ENCODE results near the gene ADAMTS14. TPM values are rescaled to one million over a fixed set of nuclear protein-coding genes. Genes with fewer than 3 reads are reported as not detected.
"Not testable (repeated sequence)": the region's sequence is repeated elsewhere in the genome, so short reads cannot be mapped to it uniquely, and the experiment has no call there.

Gene ADAMTS14, protein sequence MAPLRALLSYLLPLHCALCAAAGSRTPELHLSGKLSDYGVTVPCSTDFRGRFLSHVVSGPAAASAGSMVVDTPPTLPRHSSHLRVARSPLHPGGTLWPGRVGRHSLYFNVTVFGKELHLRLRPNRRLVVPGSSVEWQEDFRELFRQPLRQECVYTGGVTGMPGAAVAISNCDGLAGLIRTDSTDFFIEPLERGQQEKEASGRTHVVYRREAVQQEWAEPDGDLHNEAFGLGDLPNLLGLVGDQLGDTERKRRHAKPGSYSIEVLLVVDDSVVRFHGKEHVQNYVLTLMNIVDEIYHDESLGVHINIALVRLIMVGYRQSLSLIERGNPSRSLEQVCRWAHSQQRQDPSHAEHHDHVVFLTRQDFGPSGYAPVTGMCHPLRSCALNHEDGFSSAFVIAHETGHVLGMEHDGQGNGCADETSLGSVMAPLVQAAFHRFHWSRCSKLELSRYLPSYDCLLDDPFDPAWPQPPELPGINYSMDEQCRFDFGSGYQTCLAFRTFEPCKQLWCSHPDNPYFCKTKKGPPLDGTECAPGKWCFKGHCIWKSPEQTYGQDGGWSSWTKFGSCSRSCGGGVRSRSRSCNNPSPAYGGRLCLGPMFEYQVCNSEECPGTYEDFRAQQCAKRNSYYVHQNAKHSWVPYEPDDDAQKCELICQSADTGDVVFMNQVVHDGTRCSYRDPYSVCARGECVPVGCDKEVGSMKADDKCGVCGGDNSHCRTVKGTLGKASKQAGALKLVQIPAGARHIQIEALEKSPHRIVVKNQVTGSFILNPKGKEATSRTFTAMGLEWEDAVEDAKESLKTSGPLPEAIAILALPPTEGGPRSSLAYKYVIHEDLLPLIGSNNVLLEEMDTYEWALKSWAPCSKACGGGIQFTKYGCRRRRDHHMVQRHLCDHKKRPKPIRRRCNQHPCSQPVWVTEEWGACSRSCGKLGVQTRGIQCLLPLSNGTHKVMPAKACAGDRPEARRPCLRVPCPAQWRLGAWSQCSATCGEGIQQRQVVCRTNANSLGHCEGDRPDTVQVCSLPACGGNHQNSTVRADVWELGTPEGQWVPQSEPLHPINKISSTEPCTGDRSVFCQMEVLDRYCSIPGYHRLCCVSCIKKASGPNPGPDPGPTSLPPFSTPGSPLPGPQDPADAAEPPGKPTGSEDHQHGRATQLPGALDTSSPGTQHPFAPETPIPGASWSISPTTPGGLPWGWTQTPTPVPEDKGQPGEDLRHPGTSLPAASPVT
- total RNA-seq = not detected
- polyA plus RNA-seq = 0.06 TPM

DNA sequence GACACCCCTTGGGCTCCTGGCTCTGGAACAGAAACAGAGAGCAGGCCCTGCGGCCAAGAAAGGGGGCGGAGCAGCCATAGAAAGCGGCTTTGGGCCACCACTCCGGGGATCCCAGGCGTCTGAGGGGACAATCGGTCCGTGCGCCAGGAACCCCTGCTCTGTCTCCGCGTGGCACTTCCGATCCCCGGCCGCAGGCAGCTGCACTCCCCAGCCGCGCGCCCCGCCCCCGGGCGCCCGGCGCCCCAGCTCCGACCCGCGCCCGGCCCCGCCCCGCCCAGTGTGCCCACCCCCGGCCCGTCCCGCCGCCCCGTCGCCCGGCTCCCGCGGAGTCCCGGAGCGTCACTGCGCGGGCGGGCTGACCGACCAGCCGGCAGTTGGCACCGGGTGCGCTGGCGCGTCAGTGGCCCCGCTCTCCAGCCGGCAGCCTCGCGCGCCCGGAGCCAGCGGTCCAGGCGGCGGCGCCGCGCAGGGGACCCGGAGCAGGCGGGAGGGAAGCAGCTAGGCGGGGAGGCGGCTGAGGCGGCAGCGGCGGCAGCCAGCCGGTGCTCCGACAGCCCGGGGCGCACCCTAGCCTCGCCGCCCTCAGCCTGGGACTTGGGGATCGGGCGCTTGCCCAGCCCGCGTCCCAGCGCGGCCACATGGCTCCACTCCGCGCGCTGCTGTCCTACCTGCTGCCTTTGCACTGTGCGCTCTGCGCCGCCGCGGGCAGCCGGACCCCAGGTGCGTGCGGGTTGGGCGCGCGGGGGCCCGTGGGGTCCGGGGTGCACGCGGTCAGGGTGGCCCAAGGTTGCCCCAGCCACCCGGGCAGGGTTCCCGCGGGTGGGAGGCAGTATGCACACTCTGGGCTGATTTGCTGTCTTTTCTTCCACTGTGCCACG lies at the start of gene ADAMTS14:
Gene ADAMTS14, plus strand, starts transcription at position 342 of the 878 bp plus-strand sequence. Its CDS starts 297 bp downstream, at position 639.
- ChIA-PET POLR2A (no interaction called here), CTCF (no interaction called here)
- Histone ChIP-seq H3K27ac (ENCODE audit: low read depth, low read length) (peak within 1 kb of the TSS; percentile 85), H3K27me3 (ENCODE audit: insufficient read depth, low read length, poor library complexity, severe bottlenecking) (peaks cover 4% of the 10 kb centered on the region), H3K9me3 (ENCODE audit: low read length) (no peaks in the 10 kb centered on the region), H3K4me3 (ENCODE audit: low read length) (peak within 1 kb of the TSS; percentile 40), H3K4me1 (ENCODE audit: insufficient read depth, low read length) (no peaks in the 10 kb centered on the region), H3K36me3 (ENCODE audit: insufficient read depth, low read length) (no peaks in the 10 kb centered on the region)
- Mint-ChIP-seq H3K4me3 (peak within 1 kb of the TSS; percentile 54 to 92 (median 71)), H3K27me3 (peaks cover 26 to 48% of the 10 kb centered on the region in 2 donors), H3K36me3 (no peaks in the 10 kb centered on the region), H3K27ac (peak within 1 kb of the TSS in 2 of 8 donors; percentile 32 to 85), H3K4me1 (peaks cover 10 to 14% (median 13%) of the 10 kb centered on the region in 3 donors), H3K9me3 (peaks cover 0 to 1% (median 0%) of the 10 kb centered on the region in 5 donors)
- peak in 1 of 5 donors; percentile 4 for DNase-seq

DNA sequence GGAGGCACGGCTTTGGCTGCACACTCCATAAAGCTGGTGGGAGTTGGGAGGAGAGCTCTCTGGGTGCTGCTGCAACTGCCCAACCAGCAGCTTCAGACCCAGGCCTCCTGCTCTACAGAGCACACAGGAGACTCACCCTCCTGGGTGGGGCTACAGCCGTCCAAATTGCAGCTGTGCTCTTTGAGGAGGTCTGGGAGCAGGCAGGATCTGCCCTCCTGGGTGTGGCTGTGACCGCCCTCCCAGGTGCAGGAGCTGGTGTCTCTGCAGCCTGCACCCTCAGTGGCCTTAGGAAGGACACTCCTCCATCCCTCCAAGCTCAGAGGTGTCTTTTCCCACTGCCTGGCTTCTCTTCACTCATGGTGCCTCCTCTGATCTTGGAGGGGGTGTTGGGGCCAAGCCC lies 49.8 kb upstream of the ADAMTS14 start:
- CTCF ChIA-PET = no interaction called here
- Histone ChIP-seq H3K36me3 (ENCODE audit: insufficient read depth, low read length) (no peaks in the 10 kb centered on the region), H3K27me3 (ENCODE audit: insufficient read depth, low read length, poor library complexity, severe bottlenecking) (no peaks in the 10 kb centered on the region), H3K4me3 (ENCODE audit: low read length) (no peak overlapping the region), H3K4me1 (ENCODE audit: insufficient read depth, low read length) (peaks cover 6% of the 10 kb centered on the region), H3K27ac (ENCODE audit: low read depth, low read length) (no peak overlapping the region), H3K9me3 (ENCODE audit: low read length) (peaks cover 5% of the 10 kb centered on the region)
- POLR2A ChIA-PET = no interaction called here
- Mint-ChIP-seq H3K27me3 (no peaks in the 10 kb centered on the region), H3K36me3 (peaks cover 0 to 4% (median 1%) of the 10 kb centered on the region in 3 donors), H3K4me3 (no peak overlapping the region), H3K9me3 (peaks cover 7 to 15% (median 11%) of the 10 kb centered on the region in 5 donors), H3K27ac (peak overlapping the region in 1 of 8 donors; percentile 57), H3K4me1 (peaks cover 15 to 23% (median 17%) of the 10 kb centered on the region in 3 donors)
- no peak for DNase-seq

DNA sequence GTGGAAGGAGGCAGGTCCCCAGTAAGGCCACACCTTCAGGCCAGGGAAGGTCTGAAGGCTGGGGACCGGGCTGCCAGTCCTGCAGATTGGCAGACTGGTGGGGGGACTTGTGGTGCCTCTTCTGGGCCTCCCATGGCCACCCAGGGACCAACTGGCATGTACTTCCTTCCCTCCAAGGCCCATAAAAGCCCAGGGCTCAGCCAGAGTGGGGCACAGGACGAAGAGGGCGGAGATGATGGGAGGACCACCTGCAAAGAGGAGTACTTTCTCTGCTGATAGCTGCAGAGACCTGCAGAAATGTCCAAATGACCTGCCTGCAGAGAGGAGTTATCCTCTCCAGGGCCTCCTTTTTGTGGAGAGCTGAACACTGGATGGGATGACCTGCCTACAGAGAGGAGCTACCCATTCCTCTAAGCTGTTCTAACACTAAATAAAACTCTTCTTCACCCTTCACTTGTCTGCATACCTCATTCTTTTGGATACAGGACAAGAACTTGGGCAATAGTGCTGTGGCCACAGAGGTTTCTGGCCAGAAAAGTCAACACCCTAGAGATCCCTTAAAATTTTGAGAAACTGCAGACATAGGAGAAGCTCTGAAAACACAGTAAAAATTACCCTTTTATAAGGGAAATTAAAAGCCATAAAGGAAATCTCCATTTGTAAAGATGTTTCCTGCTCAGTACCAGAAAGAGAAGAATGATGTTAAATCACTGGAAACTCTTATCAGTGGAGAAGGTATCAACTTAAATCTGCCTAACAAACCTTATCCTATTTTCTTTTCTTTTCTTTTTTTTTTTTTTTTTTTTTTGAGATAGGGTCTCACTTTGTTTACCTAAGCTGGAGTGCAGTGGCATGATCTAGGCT lies 49.1 kb upstream of the ADAMTS14 start:
- Mint-ChIP-seq H3K9me3 (peaks cover 7 to 18% (median 14%) of the 10 kb centered on the region in 5 donors), H3K36me3 (peaks cover 0 to 4% (median 4%) of the 10 kb centered on the region in 3 donors), H3K4me3 (no peak overlapping the region), H3K27me3 (no peaks in the 10 kb centered on the region), H3K27ac (peak overlapping the region in 1 of 8 donors; percentile 57), H3K4me1 (peaks cover 11 to 20% (median 13%) of the 10 kb centered on the region in 3 donors)
- no peak for DNase-seq
- H3K4me3 ChIP-seq (ENCODE audit: low read length) = no peak overlapping the region
- H3K36me3 ChIP-seq (ENCODE audit: insufficient read depth, low read length) = no peaks in the 10 kb centered on the region
- no peak overlapping the region for H3K27ac ChIP-seq (ENCODE audit: low read depth, low read length)
- no peaks in the 10 kb centered on the region for H3K4me1 ChIP-seq (ENCODE audit: insufficient read depth, low read length)
- ChIA-PET CTCF (interaction anchor here (1.1 kb wide), 1 partner anchor 64 kb away, joined by 3 read pairs; no protein-coding TSS in a partner anchor), POLR2A (no interaction called here)
- H3K9me3 ChIP-seq (ENCODE audit: low read length) = peaks cover 10% of the 10 kb centered on the region
- no peaks in the 10 kb centered on the region for H3K27me3 ChIP-seq (ENCODE audit: insufficient read depth, low read length, poor library complexity, severe bottlenecking)

DNA sequence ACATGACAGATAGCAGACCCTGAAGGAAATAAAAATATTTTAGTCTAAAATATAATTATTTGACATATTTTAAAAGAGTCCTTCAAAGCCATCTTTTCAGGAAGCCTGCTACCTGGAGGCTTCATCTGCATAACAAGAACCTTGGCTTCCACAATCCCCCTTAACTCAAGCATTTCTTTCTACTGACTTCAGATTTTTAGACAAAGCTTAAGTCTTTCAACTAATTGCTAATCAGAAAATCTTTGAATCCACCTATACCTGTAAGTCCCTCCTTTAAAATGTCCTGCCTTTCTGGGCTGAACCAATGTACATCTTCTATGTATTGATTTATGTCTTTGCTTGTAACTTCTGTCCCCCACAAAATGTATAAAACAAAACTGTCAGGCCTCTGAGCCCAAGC lies 46.2 kb upstream of the ADAMTS14 start:
- Mint-ChIP-seq H3K4me1 (no peaks in the 10 kb centered on the region), H3K27ac (no peak overlapping the region), H3K27me3 (no peaks in the 10 kb centered on the region), H3K36me3 (peaks cover 0 to 14% (median 3%) of the 10 kb centered on the region in 3 donors), H3K4me3 (no peak overlapping the region), H3K9me3 (peaks cover 0 to 21% (median 12%) of the 10 kb centered on the region in 5 donors)
- ChIA-PET CTCF (interaction anchor here (0.7 kb wide), 1 partner anchor 24 kb away, joined by 4 read pairs; the partner anchor contains the start of gene PRF1), POLR2A (no interaction called here)
- no peaks in the 10 kb centered on the region for H3K27me3 ChIP-seq (ENCODE audit: insufficient read depth, low read length, poor library complexity, severe bottlenecking)
- DNase-seq = no peak
- H3K4me3 ChIP-seq (ENCODE audit: low read length) = no peak overlapping the region
- no peak overlapping the region for H3K27ac ChIP-seq (ENCODE audit: low read depth, low read length)
- no peaks in the 10 kb centered on the region for H3K4me1 ChIP-seq (ENCODE audit: insufficient read depth, low read length)
- no peaks in the 10 kb centered on the region for H3K36me3 ChIP-seq (ENCODE audit: insufficient read depth, low read length)
- peaks cover 5% of the 10 kb centered on the region for H3K9me3 ChIP-seq (ENCODE audit: low read length)

DNA sequence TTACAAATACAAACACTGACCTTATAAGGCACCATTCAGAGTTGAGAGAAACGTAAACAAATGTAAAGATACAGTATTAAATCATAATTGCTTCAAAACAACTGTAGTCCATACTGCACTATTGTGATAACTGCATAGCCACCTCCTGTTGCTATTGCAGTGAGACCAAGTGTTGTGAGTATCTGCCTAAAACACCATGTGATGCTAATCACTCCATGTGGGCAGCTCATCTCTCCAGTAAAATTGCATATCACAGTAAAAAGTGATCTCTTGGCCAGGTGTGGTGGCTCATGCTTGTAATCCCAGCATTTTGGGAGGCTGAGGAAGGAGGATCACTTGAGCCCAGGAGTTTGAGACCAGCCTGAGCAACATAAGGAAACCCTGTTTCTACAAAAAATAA lies 43.0 kb upstream of the ADAMTS14 start:
- POLR2A ChIA-PET = no interaction called here
- no peak overlapping the region for H3K27ac ChIP-seq (ENCODE audit: low read depth, low read length)
- CTCF ChIA-PET = no interaction called here
- H3K9me3 ChIP-seq (ENCODE audit: low read length) = peaks cover 5% of the 10 kb centered on the region
- DNase-seq = no peak
- no peaks in the 10 kb centered on the region for H3K27me3 ChIP-seq (ENCODE audit: insufficient read depth, low read length, poor library complexity, severe bottlenecking)
- no peaks in the 10 kb centered on the region for H3K4me1 ChIP-seq (ENCODE audit: insufficient read depth, low read length)
- H3K9me3 Mint-ChIP-seq = peaks cover 0 to 21% (median 12%) of the 10 kb centered on the region in 5 donors
- H3K4me3 ChIP-seq (ENCODE audit: low read length) = no peak overlapping the region
- H3K36me3 Mint-ChIP-seq = peaks cover 0 to 14% (median 0%) of the 10 kb centered on the region in 3 donors
- H3K4me1 Mint-ChIP-seq = no peaks in the 10 kb centered on the region
- no peak overlapping the region for H3K27ac Mint-ChIP-seq
- H3K36me3 ChIP-seq (ENCODE audit: insufficient read depth, low read length) = no peaks in the 10 kb centered on the region
- no peak overlapping the region for H3K4me3 Mint-ChIP-seq
- H3K27me3 Mint-ChIP-seq = peaks cover 5 to 9% of the 10 kb centered on the region in 2 donors

DNA sequence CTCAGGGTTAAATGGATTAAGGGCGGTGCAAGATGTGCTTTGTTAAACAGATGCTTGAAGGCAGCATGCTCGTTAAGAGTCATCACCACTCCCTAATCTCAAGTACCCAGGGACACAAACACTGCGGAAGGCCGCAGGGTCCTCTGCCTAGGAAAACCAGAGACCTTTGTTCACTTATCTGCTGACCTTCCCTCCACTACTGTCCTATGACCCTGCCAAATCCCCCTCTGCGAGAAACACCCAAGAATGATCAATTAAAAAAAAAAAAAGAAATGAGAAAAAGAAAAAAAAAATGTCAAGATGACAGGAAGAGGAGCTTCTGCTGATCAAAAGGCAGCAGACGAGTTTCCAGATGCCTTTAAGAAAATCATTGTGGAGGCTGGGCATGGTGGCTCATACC lies 40.6 kb upstream of the ADAMTS14 start:
- H3K4me3 ChIP-seq (ENCODE audit: low read length); H3K4me1 ChIP-seq (ENCODE audit: insufficient read depth, low read length); H3K27ac ChIP-seq (ENCODE audit: low read depth, low read length); CTCF ChIA-PET; H3K36me3 ChIP-seq (ENCODE audit: insufficient read depth, low read length); H3K4me1 Mint-ChIP-seq; POLR2A ChIA-PET; H3K9me3 ChIP-seq (ENCODE audit: low read length); DNase-seq; H3K27me3 ChIP-seq (ENCODE audit: insufficient read depth, low read length, poor library complexity, severe bottlenecking); H3K4me3 Mint-ChIP-seq: not testable (repeated sequence)
- Mint-ChIP-seq H3K9me3 (peaks cover 0 to 15% (median 10%) of the 10 kb centered on the region in 5 donors), H3K27me3 (peaks cover 5 to 12% of the 10 kb centered on the region in 2 donors), H3K36me3 (peaks cover 0 to 14% (median 0%) of the 10 kb centered on the region in 3 donors), H3K27ac (peak overlapping the region in 1 of 8 donors; percentile 38)

All from CD8-positive, alpha-beta memory T cell (primary cell).